ENCODE results near the gene KCNQ5. TPM values are rescaled to one million over a fixed set of nuclear protein-coding genes. Genes with fewer than 3 reads are reported as not detected.

The KCNQ5 gene
- total RNA-seq, 3 donors from 2014 or later (not counting 1 experiment from before 2014, with no cell fraction given) = 8.2 to 9.7 (median 8.7) TPM

- Histone ChIP-seq H3K4me1 (ENCODE audit: control insufficient read depth, insufficient read depth, low read length) (no peaks in the 10 kb centered on the region), H3K27ac (ENCODE audit: low read length) (no peak overlapping the region), H3K9me3 (ENCODE audit: control insufficient read depth, insufficient read depth, low read length) (no peaks in the 10 kb centered on the region), H3K36me3 (ENCODE audit: control insufficient read depth, insufficient read depth, low read length) (peaks cover 3% of the 10 kb centered on the region), H3K27me3 (ENCODE audit: control insufficient read depth, insufficient read depth, low read length) (no peaks in the 10 kb centered on the region), H3K4me3 (ENCODE audit: low read length) (no peak overlapping the region)
- H3K9me3 Mint-ChIP-seq = peaks cover 0 to 2% of the 10 kb centered on the region in 2 donors
- H3K36me3 Mint-ChIP-seq = no peaks in the 10 kb centered on the region
- no peaks in the 10 kb centered on the region for H3K4me1 Mint-ChIP-seq
- ATAC-seq (no peak), DNase-seq (no peak)
- H3K27me3 Mint-ChIP-seq (ENCODE audit: low read depth in 2 of 2) = no peaks in the 10 kb centered on the region
- no peak for TF ChIP-seq CTCF (IDR thresholded peaks at IDR 0.05)
- intact Hi-C loops (cut with micrococcal nuclease) = no loop called here
- H3K4me3 Mint-ChIP-seq = no peak overlapping the region
- no peak overlapping the region for H3K27ac Mint-ChIP-seq
- WGBS (ENCODE audit: insufficient coverage) = 86% methylated on average over 2 of the region's 2 CpGs
Observed at GRCh38 chr6:73004861-73005260, 383.0 kb downstream of the KCNQ5 start.

GRCh38 chr6:73006146-73006545 is 384.3 kb downstream of the KCNQ5 start:
- Mint-ChIP-seq H3K27me3 (ENCODE audit: low read depth in 2 of 2) (no peaks in the 10 kb centered on the region), H3K4me3 (no peak overlapping the region), H3K36me3 (no peaks in the 10 kb centered on the region), H3K9me3 (peaks cover 0 to 2% of the 10 kb centered on the region in 2 donors), H3K27ac (no peak overlapping the region), H3K4me1 (no peaks in the 10 kb centered on the region)
- Histone ChIP-seq H3K4me1 (ENCODE audit: control insufficient read depth, insufficient read depth, low read length) (no peaks in the 10 kb centered on the region), H3K9me3 (ENCODE audit: control insufficient read depth, insufficient read depth, low read length) (no peaks in the 10 kb centered on the region), H3K27me3 (ENCODE audit: control insufficient read depth, insufficient read depth, low read length) (no peaks in the 10 kb centered on the region), H3K27ac (ENCODE audit: low read length) (no peak overlapping the region), H3K4me3 (ENCODE audit: low read length) (no peak overlapping the region), H3K36me3 (ENCODE audit: control insufficient read depth, insufficient read depth, low read length) (peaks cover 3% of the 10 kb centered on the region)
- DNase-seq (no peak), ATAC-seq (no peak)
- intact Hi-C loops (cut with micrococcal nuclease) = no loop called here
- TF ChIP-seq CTCF (IDR thresholded peaks at IDR 0.05) = no peak
- 92% methylated on average over 2 of the region's 2 CpGs for WGBS (ENCODE audit: insufficient coverage)

- ATAC-seq = no peak
Observed at GRCh38 chr6:73011945-73012344, 390.1 kb downstream of the KCNQ5 start.

More at GRCh38 chr6:73011945-73012344, 390.1 kb downstream of the KCNQ5 start:
- no peaks in the 10 kb centered on the region for H3K36me3 Mint-ChIP-seq
- Histone ChIP-seq H3K27me3 (ENCODE audit: control insufficient read depth, insufficient read depth, low read length) (no peaks in the 10 kb centered on the region), H3K4me3 (ENCODE audit: low read length) (no peak overlapping the region), H3K4me1 (ENCODE audit: control insufficient read depth, insufficient read depth, low read length) (no peaks in the 10 kb centered on the region), H3K36me3 (ENCODE audit: control insufficient read depth, insufficient read depth, low read length) (no peaks in the 10 kb centered on the region), H3K27ac (ENCODE audit: low read length) (no peak overlapping the region), H3K9me3 (ENCODE audit: control insufficient read depth, insufficient read depth, low read length) (no peaks in the 10 kb centered on the region)
- no peaks in the 10 kb centered on the region for H3K27me3 Mint-ChIP-seq (ENCODE audit: low read depth in 2 of 2)
- peaks cover 0 to 2% of the 10 kb centered on the region in 2 donors for H3K9me3 Mint-ChIP-seq
- WGBS (ENCODE audit: insufficient coverage) = 93% methylated on average over 2 of the region's 3 CpGs
- no peak for DNase-seq
- intact Hi-C loops (cut with micrococcal nuclease) = no loop called here
- H3K4me1 Mint-ChIP-seq = no peaks in the 10 kb centered on the region
- no peak overlapping the region for H3K27ac Mint-ChIP-seq
- TF ChIP-seq CTCF (IDR thresholded peaks at IDR 0.05) = no peak
- no peak overlapping the region for H3K4me3 Mint-ChIP-seq
